ENCODE data around the gene FGD2. TPM values are rescaled to one million over a fixed set of nuclear protein-coding genes. Genes with fewer than 3 reads are reported as not detected.

Gene FGD2
- total and polyA plus RNA-seq, 3 donors from 2014 or later: 5.8 to 16.0 (median 7.0) TPM

DNA sequence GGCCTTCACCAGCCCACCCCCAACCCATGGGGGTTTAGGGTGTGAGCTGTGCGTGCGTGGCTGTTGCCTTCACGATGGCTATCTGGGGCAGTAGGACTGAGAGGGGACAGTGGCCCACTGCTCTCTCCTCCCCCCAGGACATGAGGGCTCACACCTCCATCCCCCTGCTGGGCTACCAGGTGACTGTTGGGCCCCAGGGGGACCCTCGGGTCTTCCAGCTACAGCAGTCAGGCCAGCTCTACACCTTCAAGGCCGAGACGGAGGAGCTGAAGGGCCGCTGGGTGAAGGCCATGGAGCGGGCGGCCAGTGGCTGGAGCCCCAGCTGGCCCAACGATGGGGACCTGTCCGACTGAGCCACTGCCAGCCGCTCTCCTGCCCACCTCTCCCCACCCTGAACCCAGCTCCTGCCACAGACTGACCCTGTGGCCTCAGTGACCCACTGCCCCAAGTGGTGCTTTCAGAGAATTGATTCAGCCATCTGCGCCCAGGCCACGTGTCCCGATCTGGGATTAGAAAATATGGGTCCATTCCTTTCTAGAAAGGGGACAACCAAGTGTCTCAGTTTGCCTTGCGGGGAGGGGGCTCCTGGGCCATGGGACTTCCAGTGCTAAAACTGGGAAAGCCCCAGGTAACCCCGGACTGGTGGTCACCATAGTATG is 22.5 kb downstream of the FGD2 start:
- H3K4me1 ChIP-seq: no peaks in the 10 kb centered on the region
- WGBS, 2 donors: 95 to 98% methylated on average over 9 to 16 of the region's 17 CpGs
- H3K27me3 ChIP-seq: no peaks in the 10 kb centered on the region
- H3K27ac ChIP-seq: no peak overlapping the region
- no peak overlapping the region for H3K4me3 ChIP-seq
- no peaks in the 10 kb centered on the region for H3K36me3 ChIP-seq (ENCODE audit: low read depth, missing control alignments)
- TF ChIP-seq POLR2A (IDR thresholded peaks at IDR 0.05): no peak
- TF ChIP-seq, protein P1, sequence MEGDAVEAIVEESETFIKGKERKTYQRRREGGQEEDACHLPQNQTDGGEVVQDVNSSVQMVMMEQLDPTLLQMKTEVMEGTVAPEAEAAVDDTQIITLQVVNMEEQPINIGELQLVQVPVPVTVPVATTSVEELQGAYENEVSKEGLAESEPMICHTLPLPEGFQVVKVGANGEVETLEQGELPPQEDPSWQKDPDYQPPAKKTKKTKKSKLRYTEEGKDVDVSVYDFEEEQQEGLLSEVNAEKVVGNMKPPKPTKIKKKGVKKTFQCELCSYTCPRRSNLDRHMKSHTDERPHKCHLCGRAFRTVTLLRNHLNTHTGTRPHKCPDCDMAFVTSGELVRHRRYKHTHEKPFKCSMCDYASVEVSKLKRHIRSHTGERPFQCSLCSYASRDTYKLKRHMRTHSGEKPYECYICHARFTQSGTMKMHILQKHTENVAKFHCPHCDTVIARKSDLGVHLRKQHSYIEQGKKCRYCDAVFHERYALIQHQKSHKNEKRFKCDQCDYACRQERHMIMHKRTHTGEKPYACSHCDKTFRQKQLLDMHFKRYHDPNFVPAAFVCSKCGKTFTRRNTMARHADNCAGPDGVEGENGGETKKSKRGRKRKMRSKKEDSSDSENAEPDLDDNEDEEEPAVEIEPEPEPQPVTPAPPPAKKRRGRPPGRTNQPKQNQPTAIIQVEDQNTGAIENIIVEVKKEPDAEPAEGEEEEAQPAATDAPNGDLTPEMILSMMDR (IDR thresholded peaks at IDR 0.05): no peak
- intact Hi-C loops (cut with DNase I; ENCODE audit: low total_unique reads): loop anchor here (10.0 kb wide), 1 partner anchor 147 kb away; the partner anchor contains the start of gene PIM1
- H3K9me3 ChIP-seq: no peaks in the 10 kb centered on the region
- DNase-seq: no peak

- TF ChIP-seq, protein P1 (IDR thresholded peaks at IDR 0.05): peak; percentile 77 to 82 (median 79)
- no peak for TF ChIP-seq POLR2A (IDR thresholded peaks at IDR 0.05)
- intact Hi-C loops (cut with DNase I; ENCODE audit: low total_unique reads): loop anchor here (10.0 kb wide), 1 partner anchor 145 kb away; the partner anchor contains the start of gene PIM1
- no peak overlapping the region for H3K4me3 ChIP-seq
- no peaks in the 10 kb centered on the region for H3K4me1 ChIP-seq
- H3K27me3 ChIP-seq: no peaks in the 10 kb centered on the region
- no peak overlapping the region for H3K27ac ChIP-seq
- 61 to 68% methylated on average over 4 of the region's 4 CpGs for WGBS, 2 donors
- peak; percentile 81 for DNase-seq
- no peaks in the 10 kb centered on the region for H3K36me3 ChIP-seq (ENCODE audit: low read depth, missing control alignments)
- no peaks in the 10 kb centered on the region for H3K9me3 ChIP-seq
These were observed 24.0 kb downstream of the FGD2 start for GRCh38 chr6:37029249-37029971.

- WGBS, 2 donors: 87 to 90% methylated on average over 2 of the region's 2 CpGs
These were observed 25.1 kb downstream of the FGD2 start for GRCh38 chr6:37030599-37030998.

GRCh38 chr6:37032239-37032638 is 26.8 kb downstream of the FGD2 start:
- Histone ChIP-seq H3K4me3 (no peak overlapping the region), H3K4me1 (no peaks in the 10 kb centered on the region), H3K36me3 (ENCODE audit: low read depth, missing control alignments) (no peaks in the 10 kb centered on the region), H3K27ac (no peak overlapping the region), H3K27me3 (no peaks in the 10 kb centered on the region), H3K9me3 (no peaks in the 10 kb centered on the region)
- TF ChIP-seq POLR2A (IDR thresholded peaks at IDR 0.05): no peak
- no peak for DNase-seq
- intact Hi-C loops (cut with DNase I; ENCODE audit: low total_unique reads): no loop called here
- WGBS, 2 donors: 88 to 89% methylated on average over 7 of the region's 7 CpGs

More at GRCh38 chr6:37030599-37030998, 25.1 kb downstream of the FGD2 start:
- H3K4me3 ChIP-seq: no peak overlapping the region
- H3K36me3 ChIP-seq (ENCODE audit: low read depth, missing control alignments): no peaks in the 10 kb centered on the region
- no peaks in the 10 kb centered on the region for H3K27me3 ChIP-seq
- no peaks in the 10 kb centered on the region for H3K4me1 ChIP-seq
- DNase-seq: no peak
- H3K27ac ChIP-seq: no peak overlapping the region
- TF ChIP-seq, protein P1 (IDR thresholded peaks at IDR 0.05): no peak
- no peak for TF ChIP-seq POLR2A (IDR thresholded peaks at IDR 0.05)
- H3K9me3 ChIP-seq: no peaks in the 10 kb centered on the region
- intact Hi-C loops (cut with DNase I; ENCODE audit: low total_unique reads): no loop called here

GRCh38 chr6:37033255-37033654 is 27.8 kb downstream of the FGD2 start:
- no peak overlapping the region for H3K4me3 ChIP-seq
- no peaks in the 10 kb centered on the region for H3K36me3 ChIP-seq (ENCODE audit: low read depth, missing control alignments)
- no peak for TF ChIP-seq POLR2A (IDR thresholded peaks at IDR 0.05)
- TF ChIP-seq, protein P1 (IDR thresholded peaks at IDR 0.05): no peak
- 86 to 94% methylated on average over 7 of the region's 7 CpGs for WGBS, 2 donors
- H3K27me3 ChIP-seq: no peaks in the 10 kb centered on the region
- no peaks in the 10 kb centered on the region for H3K9me3 ChIP-seq
- intact Hi-C loops (cut with DNase I; ENCODE audit: low total_unique reads): no loop called here
- peaks cover 2% of the 10 kb centered on the region for H3K4me1 ChIP-seq
- DNase-seq: no peak
- H3K27ac ChIP-seq: no peak overlapping the region

All from testis (tissue), 3 donors.